GM19467 (cell line): ENCODE data around the gene SH3PXD2B.
"Not testable (repeated sequence)": the region's sequence is repeated elsewhere in the genome, so short reads cannot be mapped to it uniquely, and the experiment has no call there.

ENCODE experiments used
- ATAC-seq: cut with Tn5 transposase; IDR thresholded peaks from one replicate; pipeline ENCODE4 v1.9.1; 2021; ENCODE audit warnings: mild to moderate bottlenecking, moderate library complexity; ENCODE audit not compliant: unreplicated experiment

SH3PXD2B gene

GRCh38 chr5:172403817-172404216 is 50.5 kb downstream of the SH3PXD2B start:
- ATAC-seq, result no peak

DNA sequence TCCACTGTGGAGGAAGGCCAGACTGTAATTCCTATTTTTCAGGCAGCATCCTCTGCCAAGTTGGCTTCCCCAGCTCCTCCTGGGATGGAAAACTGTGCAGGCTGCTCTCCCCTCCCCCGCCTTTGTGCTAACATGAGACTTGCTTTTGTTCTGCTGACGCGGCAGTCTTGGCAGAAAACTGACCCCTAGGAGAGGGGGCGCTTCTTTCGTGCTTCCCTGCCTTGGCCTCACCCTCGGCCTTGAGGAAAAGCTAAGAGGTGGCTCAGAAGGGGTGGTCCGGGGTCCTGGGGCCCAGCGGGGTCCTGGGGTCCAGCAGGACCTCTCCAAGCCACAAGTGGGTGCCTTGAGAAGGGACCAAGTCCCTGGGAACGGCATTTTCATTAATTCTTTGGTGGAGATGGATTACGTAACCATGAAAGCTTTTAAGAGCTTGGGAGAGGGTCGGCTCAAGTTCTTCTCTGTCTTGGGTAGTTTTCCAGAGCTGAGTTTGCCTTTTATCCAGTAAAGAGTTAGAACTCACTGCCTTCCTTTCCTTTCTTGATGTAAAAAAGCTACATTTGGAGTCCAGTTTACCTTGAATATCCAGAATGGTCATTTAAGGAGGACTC is 51.0 kb downstream of the SH3PXD2B start:
- no peak for ATAC-seq

DNA sequence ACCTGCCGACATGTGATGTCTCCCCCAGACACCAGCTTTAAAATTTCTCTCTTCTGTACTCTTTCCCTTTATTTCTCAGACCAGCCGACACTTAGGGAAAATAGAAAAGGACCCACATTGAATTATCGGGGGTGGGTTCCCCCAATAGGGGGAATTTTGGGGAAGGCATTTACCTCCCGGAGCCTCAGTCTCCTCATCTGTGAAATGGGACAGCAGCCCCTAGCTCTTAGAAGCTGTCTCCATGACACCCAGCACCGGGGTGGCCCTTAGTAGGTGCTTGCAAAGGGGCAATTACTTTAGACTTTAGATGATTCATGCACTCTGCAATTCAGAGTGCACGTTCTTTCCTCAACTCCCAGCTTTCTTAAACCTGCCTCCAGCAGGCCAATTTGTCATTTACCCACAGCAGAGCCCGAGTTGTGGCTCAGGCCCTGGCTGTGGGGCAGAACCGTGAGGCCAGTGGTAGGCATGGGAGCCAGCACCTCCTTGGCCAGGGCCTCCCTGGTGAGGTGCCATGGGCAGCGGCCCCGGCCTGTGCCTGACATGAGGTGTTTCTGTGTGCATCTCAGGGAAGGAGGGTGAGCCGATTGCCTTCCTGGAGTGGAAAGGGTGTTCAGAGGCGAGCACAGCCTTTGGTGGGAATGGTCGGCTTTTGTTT is 51.7 kb downstream of the SH3PXD2B start:
- no peak for ATAC-seq

- not testable (repeated sequence) for ATAC-seq
Observed at GRCh38 chr5:172402031-172402430, 52.3 kb downstream of the SH3PXD2B start.

GRCh38 chr5:172399826-172400225 is 54.5 kb downstream of the SH3PXD2B start:
- ATAC-seq, result no peak

GRCh38 chr5:172399336-172399735 is 55.0 kb downstream of the SH3PXD2B start:
- ATAC-seq, result no peak

- not testable (repeated sequence) for ATAC-seq
Observed at GRCh38 chr5:172398645-172399044, 55.7 kb downstream of the SH3PXD2B start.

DNA sequence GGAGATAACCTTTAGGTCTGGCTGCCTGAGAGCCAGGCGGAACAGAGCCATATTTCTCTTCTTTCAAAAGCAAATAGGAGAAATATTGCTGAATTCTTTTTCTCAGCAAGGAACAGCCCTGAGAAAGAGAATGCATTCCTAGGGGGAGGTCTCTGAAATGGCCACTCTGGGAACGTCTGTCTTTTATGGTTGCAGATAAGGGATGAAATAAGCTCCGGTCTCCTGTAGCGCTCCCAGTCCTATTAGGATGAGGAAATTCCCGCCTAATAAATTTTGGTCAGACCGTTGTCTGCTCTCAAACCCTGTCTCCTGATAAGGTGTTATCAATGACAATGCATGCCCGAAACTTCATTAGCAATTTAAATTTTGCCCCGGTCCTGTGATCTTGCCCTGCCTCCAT is 57.3 kb downstream of the SH3PXD2B start:
- ATAC-seq, result not testable (repeated sequence)

- ATAC-seq, result no peak
Observed at GRCh38 chr5:172396220-172396619, 58.1 kb downstream of the SH3PXD2B start.

GRCh38 chr5:172395483-172395882 is 58.8 kb downstream of the SH3PXD2B start:
- no peak for ATAC-seq

DNA sequence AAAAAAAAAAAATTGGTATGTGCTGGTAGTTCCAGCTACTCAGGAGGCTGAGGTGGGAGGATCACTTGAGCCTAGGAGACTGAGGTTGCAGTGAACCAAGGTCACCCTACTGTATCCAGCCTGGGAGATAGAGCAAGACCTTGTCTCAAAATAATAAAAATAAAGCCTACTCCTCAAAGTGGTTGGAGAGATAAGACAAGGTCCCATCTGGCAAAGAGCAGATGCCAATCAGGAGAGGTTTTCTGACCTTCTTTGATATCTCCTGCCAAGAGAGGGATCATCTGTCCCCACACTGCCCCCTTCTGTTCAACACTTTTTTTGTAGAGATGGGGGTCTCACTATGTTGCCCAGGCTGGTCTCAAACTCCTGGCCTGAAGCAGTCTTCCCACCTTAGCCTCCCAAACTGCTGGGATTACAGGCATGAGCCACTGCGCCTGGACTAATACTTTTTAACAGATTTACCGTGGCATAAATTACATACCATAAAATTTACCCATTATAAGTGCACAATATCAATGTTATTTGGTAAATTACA is 64.7 kb downstream of the SH3PXD2B start:
- ATAC-seq, result no peak

GRCh38 chr5:172388246-172388733 is 66.0 kb downstream of the SH3PXD2B start:
- no peak for ATAC-seq

DNA sequence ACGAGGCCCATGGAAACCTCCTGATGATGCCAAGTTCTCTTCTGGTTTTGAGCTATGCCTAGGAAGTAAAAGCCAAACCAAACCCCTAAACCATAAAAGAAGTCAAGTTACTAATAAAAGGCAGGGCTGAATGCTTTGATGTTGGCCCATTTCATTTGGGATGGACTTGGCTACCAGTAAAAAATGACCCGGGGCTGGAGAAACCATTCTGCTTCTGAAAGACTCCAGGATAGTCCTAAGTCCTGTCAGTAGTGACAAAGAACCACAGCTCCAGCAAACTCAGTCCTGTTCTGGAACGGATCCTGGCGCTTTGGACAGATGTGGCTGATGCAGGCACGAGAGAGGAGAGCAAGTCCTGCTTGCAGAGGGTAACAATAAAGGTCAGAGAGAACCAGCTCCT is 68.6 kb downstream of the SH3PXD2B start:
- ATAC-seq, result no peak

GRCh38 chr5:172385010-172385563 is 69.2 kb downstream of the SH3PXD2B start:
- ATAC-seq, result no peak

DNA sequence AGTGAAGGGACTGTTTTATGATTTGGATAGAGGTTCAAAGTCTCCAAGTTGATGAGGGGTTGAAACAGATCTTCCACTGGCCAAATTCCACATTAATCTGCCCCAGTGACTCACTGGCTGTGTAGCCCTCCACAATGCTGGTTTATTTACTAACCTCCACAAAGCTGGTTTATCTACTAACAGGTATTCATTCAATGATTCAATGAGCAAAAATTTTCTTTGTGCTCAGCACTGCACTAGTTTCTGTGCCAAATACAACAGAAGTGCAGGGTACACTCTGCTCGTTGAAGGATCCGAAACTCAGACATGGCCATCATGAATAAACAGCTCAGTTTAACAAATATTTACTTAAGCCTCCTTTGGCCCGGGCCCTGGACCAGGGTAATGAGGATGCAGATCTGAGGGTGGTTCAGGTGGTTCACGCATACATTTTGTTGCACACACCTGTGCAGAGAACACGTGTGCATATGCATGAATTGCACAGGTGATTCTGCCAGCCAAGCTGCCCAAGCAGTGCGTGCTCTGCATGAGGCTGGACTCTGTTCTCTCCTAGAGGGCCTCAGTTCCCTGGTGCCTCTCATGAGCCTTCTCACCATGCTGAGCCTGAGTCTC is 71.0 kb downstream of the SH3PXD2B start:
- no peak for ATAC-seq

DNA sequence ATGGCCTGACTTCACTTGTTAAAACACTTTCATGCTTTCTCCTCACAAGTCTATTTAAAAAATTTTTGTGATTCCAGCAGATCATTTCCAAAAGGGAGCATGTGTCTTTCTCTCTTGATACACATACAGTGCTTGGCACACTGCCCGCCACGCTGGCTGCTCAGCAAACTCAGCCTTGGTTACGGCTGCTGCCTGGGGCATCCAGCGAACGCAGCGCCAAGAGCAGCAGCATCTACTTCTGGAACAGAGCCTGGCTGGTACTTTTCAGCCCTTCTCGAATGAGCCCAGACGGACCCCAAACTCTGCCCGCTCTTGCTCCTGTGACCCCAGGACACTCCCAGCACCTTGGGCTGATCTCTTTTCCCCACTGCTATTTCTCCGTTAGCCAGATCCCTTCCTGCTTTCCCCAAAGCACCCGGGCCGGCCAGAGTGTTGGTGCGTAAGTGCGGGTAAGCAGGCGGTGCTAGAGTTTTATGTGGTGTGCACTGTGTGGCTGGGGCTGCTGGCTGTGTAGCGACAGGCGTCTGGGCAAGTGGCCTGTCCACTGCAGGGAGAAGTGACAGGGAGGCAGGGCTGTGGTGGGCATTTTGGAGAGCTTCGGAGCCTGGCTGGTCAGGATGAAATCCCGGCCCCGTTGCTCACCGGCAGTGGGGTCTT is 73.2 kb downstream of the SH3PXD2B start:
- ATAC-seq, result no peak

- no peak for ATAC-seq
Observed at GRCh38 chr5:172380301-172380986, 73.9 kb downstream of the SH3PXD2B start.

DNA sequence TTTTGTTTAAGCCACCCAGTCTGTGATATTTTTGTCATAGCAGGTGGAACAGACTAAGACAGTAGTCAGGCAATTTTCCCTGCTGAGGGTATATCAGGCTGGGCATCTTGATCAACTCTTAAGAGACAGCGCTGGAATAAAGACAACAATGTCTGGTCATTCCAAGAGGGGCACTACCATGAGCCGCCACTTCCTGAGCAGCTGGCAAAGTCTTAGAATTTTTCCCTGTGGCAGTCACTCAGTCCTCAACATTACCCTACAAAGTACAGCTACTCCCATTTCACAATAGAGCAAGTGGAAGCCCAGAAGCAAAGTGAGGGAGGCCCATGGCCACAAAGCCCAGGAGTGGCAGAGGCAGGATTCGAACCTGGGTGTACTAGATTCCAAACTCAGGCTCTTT is 74.8 kb downstream of the SH3PXD2B start:
- ATAC-seq, result no peak

GRCh38 chr5:172377856-172378255 is 76.5 kb downstream of the SH3PXD2B start:
- ATAC-seq, result no peak

DNA sequence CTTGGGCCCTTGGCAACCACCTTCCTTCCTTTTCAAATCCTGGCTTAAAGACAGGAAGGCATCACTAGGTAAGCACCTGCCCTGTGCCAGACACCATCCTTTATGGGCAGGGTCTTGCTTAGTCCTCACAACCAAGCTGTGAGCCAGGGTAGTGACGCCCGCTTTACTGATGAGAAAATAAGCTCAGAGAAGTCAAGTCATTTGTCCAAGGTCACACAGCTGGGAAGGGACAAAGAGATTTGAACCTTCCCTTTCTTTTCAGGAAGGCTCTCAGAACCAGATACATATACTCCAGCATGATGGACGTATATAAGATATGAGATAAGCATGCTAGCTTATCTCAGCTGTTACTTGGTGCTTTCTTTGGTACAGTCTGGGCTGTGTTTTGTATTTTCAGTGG is 76.9 kb downstream of the SH3PXD2B start:
- ATAC-seq, result no peak

DNA sequence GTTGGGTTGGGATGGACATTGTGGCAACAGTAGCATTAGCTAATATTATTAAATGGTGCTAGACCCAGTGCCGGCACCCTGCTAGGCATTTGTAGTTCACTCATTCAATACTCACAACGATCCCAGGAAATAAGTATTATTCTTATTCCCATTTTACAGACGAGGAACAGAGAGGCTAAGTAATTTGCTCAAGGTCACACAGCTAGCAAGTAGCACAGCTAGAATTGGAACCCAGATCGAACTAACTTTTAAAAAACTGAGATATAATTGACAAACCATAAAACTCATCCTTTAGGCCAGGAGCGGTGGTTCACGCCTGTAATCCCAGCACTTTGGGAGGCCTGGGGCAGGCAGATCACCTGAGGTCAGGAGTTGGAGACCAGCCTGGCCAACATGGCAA is 79.5 kb downstream of the SH3PXD2B start:
- no peak for ATAC-seq
